Inflammatory macrophage treated with lipopolysaccharide for 1 hour (primary cell): Measurements from ENCODE around the gene RBM20.
"Not testable (repeated sequence)": the region's sequence is repeated elsewhere in the genome, so short reads cannot be mapped to it uniquely, and the experiment has no call there.

Experiments
- DNase-seq, 2 donors: peaks; one replicate each; pipeline ENCODE4 v3.0.0-alpha.2; 2020 to 2022

RBM20 gene

DNA sequence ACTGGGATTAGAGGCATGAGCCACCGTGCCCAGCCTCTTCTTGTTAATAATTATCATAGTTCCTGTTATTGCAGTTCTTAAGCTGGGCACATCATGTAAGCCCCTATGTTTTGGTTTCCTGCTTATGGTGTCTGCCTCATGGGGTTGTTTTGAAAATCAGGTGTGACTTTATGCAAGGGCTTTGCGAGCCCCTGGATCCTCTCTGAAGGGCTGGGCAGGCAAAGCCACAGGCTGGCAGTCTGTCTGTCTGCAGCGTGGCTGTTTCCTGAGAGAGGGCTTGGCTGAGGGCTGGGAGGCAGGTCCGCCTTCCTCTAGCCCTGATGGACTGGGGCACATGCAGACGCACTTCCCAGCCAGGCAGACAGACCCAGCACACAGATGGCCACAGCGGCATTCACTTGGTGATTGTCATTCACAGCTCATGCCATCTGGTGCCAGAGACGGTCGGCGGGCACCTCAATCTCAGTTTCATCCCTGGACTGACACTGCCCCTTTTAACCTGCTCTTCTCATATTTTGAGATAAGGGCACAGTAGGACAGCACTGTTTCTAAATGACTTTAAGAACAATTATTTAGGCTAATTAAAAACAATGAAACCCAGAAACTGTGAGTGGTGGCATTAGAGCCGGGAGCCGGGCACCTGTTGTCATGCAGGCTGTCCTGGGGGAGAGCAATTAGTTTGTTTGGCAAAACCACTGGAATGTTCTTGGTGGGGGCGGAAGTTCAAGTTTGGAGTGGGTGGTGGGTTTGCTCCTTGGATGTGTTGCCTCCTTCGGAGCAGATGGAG, 35.5 kb downstream of the RBM20 start:
- DNase-seq: no peak

DNA sequence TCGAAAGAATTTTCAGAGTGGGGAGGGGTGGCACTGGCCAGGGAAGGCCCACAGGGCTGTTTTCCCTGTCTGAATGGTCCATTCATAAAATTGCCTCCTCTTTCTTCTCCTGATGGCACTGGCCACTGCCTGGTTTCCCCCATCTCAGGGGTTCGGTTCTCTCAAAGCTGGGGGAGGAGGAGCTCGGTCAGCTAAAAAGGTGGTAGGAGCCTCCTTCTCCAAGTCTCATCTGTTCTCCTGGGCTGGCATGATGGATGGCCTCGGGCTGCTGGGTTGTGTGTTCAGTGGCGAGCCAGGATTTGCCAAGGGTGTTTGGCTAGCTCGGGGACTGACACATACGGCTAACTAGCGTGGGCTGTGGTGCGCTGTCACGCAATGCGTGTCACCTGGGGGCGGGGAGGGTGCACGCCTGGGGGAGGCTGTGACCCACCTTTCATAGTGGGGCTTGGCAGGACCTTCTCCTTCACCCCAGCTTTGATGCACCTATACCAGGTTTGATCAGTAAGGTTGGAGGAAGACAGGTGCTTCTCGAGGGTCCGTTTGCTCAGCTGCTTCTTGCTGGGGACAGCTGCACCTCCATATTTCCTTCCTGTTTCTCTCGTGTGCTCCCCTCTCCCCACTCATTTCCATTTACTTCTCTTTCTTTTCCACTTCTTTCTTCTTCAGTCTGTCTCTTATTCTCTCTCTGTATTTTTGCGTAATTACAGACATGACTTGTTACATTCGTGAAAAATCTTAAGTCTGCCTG, 36.3 kb downstream of the RBM20 start:
- no peak for DNase-seq

DNA sequence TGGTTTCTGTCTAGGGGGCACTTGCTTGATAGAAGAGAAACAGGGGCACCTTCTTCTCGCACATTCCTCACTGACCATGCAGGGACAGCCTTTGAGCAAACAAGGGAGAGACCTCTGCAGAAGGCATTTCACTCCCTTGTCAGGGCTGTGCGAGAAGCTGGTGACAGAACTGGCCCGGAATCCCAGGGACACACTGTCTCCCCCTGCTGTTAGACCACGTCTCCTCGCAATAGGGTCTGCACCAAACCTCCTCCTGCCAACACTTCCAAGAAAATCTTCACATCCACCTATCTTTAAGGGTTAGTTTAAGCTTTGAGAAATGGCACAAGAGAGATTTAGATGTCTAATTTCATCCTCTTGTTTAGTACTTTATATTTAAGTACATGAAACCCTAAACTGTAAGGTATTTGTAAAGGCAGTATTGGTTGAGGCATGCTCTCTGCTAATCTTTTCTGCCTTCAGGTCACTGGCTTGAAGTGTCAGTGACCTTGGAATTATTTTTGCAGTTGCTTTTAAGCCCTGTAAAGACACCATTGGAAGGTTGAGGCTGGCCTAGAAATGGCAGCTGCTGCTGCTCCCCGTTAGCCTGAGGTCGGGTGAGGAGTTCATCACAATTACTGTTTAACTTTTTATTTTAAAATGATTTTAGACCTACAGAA, 37.0 kb downstream of the RBM20 start:
- DNase-seq: peak in 1 of 2 donors; percentile 33

DNA sequence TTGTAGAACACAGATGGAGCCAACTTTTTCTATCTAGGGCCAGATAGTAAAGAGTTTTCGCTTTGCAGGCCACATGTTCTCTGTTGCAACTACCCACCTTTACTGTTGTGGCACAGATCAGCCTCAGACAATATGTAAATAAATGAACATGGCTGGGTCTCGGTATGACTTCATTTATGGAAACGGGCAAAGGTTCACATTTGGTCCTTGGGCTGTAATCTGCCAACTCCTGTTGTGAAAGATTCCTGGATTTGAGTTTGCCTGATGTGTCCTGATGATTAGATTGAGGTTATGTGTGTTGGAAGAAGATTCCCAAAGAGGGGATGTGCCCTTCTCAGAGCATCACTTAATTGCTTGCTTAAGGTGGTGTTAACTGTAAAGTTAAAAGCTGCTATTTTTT, 38.2 kb downstream of the RBM20 start:
- DNase-seq: no peak

DNA sequence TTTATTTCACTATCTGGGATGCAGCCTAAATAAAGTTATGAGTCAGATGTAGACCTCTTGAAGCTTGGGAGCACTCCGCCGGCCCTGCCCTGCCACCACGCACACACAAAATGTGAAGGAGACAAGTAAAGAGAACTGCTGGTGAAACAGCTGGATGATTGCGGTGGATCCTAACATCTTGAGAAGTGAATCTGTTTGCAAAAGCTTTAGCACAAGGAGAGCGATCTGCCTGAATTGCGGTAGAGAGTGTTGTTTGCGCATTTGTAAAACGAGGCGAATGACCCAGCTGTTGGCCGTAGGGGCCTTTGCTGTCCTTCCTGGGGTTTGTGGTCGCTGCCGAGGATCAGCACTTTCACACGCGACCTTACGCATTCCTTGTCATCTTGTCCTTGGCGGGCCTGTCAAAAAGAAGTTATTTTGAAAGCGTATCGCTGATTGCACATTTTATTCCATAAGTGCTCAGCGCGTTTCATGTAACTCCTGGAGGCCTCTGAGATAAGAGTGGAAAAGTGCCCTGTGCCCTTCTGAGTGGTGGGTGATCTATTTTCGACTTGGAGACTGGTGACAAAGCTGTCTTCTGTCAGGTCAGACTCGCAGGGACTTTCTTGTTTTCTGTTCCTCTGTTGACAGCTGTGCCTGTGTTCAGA, 40.8 kb downstream of the RBM20 start:
- DNase-seq: no peak

DNA sequence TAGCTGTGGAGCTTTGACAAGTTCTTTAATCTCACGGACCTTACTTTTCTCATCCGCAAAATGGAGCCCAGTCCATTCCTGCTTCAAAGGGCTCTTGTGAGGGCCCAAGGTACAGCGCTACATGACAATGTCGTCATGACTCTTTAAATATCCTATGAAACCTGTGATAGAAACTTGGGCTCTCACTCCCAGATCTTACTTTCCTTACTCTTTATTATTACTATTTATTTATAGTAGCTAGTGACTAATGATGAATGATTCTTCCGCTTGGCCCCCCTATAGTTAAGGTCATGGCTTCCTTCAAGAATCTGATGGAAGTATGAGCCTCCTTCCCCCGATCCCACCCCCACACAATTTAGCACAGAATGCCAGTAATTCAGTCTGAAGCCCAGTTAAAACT, 41.9 kb downstream of the RBM20 start:
- no peak for DNase-seq

DNA sequence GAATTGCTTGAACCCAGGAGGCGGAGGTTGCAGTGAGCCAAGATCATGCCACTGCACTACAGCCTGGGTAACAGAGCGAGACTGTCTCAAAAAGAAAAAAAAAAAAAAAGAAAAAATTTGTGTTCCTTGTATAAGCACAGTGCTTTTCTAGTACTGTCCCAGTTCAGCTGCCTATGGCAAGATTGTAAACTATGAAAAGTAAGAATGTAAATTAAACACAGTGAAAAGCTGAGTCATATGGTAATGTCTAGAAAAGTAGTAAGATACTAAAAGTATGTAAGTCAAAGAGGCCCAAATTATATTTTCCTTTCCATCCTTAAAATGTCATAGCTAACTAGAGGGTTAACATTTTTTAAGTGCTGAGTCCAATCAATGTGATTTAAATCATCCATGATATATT, 42.8 kb downstream of the RBM20 start:
- no peak for DNase-seq

DNA sequence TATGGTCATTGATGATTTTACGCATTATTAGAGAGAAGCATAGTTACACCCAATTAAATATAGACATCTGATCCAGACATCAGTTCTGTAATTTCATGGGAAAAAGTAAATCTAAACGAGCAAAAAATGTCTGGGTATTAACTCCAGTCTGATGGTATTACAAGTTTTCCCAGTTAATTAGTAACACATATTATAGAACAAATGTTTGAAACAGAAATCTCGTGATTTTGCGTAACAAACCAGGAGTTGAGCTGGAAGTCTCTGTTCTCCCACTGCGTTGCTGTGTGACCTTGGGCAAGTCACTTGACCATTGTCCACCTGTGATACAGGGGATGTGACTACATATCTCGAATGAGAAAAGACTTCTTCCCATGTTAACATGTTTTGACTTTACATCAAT, 43.3 kb downstream of the RBM20 start:
- DNase-seq: no peak

DNA sequence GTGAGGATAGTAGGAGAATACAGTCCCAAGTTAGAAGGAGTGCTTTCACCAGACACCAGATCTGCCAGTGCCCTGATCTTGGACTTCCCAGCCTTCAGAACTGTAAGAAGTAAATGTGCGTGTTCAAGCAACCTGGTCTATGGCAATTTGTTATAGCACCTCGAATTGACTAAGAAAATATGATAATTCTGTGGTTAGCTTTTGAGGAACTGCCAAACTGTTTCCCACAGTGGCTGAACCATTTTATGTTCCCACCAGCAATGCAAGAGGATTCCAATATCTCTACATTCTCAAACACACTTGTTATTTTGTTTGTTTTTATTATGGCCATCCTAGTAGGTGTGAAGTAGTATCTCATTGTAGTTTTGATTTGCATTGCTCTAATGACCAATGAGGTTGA, 47.0 kb downstream of the RBM20 start:
- DNase-seq: no peak

DNA sequence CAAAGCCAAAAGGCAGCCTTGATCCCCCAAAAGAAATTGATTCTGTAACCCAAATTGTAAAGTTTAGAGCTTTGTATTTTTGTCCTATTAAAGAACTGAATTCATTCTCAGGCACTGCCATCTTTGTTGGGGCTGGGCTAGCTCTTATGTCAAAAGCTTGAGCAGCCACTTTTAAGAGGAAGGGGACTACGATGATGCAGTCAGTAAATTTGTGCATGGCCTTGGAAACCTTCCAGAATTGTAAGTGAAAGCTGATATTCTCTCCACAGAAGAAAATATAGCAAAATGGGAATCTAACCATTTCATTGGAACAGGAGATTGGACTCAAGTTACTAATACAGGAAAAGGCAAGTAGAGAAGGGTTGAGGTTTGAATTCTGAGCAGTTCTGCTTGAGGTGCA, 50.1 kb downstream of the RBM20 start:
- DNase-seq: no peak

DNA sequence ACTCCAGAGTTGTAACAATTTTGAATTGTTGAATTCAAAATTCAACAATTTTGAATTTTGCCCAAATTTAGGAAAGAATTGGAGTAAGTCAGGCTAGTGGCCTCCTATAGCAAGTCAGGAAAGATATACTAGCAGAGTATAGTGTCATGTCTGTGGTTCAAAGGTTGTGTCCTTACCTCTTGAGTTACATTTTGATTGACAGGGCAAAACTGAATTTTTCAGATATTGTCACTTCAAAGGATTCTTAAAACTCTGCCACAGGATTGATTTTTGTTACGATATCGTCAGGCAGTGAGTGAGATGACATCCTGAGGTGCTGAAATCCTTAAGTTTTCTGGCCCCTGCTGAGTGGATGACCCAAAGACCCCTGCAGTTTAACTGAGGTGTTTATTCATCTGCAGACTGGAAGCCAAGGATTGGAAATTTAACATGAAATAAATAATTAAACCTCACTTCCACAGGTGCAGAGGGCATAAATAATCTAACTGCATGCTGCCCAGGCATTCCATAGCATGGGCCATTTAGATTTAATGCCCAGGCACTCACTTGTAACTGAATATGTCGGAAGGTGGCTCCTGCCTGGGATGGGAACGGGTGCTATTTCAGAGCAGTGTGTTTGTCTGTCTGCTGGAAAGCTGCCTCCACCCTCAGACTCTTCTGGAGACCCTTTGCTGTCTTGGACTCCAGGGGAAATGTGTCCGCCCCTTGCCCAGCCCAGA, 50.8 kb downstream of the RBM20 start:
- DNase-seq: no peak

DNA sequence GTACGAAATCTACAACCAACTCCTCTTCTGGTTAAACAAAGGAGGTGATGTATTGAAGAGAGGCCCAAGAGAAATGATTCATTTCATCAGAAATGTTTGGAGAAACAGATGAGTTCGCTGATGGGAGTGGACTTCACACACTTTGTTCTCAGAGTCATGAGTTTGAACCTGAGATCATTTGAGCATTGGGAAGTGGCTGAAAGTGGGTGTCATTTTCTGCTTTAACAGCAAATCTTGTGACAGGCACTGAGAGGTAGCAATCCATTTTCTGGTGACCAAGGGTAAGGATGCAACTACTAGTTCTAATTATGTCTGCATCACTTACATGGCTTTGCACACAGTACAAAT, 51.4 kb downstream of the RBM20 start:
- peak; percentile 33 to 80 for DNase-seq

DNA sequence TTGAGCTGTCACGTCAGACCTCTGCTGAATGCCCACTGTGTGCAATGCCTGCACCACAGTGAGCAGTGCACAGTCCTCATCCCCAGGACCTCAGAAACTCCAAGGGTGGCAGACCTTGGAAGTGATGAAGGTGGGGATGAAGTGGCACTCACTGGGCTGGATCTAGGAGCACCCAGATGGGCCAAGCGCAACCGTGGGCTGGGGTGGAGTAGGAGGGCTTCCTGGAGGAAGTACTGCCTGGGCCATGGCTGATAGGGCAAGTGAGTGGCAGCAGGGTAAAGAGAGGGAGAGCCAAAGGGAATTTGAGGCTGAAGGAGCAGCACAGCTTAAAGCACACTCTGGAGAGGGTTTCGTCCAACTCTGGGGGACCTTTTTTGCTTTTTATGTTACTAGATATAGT, 52.3 kb downstream of the RBM20 start:
- no peak for DNase-seq

DNA sequence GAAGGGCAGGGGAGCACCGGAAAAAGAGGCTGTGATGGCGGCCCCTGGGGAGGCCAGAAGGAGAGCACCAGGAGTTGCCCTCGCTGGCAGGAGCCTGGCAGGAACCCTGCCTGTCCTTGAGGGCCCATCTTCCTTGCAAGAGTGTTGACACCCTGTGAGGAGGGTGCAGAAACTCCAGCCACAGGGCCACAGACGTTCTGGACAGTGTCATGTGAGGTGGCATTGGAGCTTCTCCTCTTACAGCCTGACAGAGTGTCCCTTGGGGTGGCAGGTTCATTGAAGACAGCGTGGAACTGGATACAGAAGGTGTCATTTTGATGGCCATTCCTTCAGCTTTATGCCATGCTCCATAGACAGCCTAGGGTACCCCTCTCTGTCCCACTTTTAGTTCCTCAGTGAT, 54.2 kb downstream of the RBM20 start:
- DNase-seq: no peak

DNA sequence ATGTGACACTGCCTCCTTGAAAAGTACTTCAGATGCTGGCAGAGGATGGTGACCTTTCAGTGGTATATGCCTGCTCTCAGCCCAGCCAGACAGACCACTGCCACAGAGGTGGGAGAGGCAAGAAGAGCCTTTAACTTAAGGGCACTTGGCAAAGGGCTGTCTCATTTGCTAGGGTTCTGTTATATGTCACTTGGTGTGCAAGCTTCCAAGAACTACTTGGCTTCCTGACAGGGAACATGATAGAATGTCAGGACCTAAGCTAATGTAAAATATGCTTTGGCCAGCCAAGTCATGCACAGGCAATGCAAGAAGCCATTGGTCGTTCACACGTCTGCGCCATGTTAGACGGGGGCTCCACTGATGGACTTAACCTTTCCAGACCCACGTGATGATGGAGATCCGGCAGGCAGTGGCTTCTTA, 54.7 kb downstream of the RBM20 start:
- DNase-seq: no peak

DNA sequence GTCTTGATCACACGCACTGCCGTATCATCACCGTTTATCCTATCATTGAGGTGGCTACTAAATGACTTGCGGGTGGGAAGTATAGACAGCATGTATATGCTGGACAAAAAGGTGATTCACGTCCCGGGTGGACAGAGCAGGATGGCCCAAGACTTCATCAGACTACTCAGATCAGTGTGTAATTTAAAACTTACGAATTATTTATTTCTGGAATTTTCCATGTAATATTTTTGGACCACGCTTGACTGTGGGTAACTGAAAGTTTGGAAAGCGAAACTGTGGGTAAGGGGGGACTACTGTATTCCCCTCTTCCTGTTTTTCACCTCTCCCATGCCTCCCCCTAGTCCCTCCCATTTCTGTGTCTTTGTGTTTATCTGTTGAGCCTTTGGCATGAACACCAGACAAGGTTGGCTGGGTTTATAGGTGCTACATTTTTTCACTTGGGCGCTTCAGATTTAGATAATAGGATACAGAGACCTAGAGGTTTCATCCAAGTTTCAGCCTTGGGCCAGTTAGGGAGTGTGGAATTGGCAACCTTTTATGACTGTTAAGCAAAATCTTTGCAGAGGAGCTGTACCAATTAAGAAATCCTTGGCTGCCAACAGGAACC, 55.8 kb downstream of the RBM20 start:
- no peak for DNase-seq

DNA sequence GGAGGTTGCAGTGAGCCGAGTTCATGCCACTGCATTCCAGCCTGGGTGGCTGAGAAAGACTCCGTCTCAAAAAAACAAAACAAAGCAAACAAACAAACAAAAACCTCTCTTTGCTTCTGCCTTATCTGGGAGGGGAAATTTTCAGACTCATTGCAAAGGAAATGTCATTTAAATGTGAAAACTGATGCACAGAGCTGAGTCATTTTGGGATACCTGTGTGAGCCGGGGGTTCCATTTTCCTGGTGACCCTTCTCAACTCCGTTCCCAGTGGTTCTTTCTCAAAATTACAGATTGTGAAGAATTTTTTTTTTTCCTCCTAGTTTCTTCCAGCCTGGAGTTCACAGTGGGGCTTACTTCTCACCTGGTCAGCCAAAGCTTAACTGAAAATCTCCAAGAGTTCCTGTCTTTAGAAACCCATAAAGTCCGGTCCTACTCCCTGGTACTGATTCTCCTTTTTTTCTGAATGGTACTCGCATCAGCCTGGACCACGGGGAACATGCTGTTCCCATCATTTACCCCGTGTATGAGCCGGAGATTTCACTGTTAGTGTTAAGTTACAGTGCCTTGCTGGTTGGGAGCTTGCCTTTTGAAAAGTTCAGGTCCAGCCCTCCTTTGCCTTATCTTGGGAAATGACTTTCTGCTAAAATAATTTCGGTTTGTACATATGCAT, 56.9 kb downstream of the RBM20 start:
- no peak for DNase-seq

DNA sequence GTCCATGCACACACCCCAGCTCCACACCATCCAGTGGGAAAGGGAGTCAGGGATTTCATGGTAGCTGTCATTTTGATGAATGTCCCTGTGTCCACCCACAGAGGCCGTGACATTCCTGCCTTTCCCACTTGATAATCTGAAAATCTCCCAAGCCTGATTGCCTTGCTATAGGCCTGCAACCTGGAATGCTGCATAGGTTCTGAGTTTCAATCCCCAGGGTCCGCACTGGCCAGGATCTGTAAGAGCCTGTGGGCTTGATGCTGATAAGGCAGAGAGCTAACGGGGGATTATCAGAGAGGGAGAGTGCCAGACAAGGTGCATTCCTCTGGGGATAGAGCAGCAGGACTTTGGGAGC, 57.5 kb downstream of the RBM20 start:
- no peak for DNase-seq

DNA sequence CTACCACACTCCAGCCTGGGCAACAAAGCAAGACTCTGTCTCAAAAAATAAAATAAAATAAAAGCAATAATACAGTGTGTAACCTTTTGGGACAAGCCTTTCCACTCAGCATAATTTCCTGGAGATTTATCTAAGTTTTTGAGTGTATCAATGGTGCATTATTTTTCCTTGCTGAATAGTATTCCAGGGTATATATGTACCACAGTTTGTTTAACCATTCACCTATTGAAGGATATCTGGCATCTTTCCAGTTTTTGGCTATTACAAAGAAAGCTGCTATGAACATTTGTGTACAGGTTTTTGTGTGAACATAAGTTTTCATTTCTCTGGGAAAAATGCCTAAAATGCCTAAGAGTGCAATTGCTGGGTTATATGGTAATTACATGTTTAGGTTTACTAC, 59.9 kb downstream of the RBM20 start:
- no peak for DNase-seq

DNA sequence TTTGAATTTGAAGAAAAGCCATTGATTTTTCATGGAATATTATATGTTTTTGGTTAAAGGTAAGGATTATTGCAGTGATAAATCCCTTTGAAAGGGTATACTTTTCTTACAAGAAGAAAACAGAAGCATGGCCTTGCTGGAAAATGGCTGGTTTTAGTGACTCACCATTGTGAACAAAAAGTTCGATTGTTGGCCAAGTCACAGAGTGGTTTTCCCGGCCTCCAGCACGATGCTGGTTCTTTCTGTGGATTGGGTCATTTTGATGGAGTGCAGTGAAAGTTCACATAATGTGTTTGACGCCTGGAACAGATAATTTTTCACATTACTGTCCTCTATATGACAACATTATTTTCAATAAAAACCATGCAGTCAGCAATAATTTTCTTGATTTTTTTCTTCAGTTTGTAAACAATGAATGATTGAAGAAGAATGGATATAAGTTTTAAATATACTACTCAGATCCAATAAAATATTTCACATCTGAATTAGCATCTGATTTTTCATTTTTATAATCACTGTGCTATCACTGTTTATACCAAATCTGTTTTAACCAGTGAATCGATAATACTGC, 60.9 kb downstream of the RBM20 start:
- no peak for DNase-seq

DNA sequence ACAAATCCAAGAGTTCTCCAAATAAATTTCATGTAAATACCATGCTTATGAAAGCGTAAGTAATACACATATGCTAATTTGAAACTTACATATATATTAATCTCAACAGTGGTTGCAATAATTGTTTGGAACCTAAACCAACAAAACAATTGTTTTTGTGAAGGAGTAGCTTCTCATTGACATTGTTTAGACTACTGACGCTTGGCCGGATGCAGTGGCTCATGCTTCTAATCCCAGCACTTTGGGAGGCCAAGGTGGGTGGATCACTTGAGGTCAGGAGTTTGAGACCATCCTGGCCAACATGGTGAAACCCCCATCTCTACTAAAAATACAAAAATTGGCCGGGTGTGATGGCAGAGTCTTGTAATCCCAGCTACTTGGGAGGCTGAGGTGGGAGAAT, 61.5 kb downstream of the RBM20 start:
- not testable (repeated sequence) for DNase-seq

DNA sequence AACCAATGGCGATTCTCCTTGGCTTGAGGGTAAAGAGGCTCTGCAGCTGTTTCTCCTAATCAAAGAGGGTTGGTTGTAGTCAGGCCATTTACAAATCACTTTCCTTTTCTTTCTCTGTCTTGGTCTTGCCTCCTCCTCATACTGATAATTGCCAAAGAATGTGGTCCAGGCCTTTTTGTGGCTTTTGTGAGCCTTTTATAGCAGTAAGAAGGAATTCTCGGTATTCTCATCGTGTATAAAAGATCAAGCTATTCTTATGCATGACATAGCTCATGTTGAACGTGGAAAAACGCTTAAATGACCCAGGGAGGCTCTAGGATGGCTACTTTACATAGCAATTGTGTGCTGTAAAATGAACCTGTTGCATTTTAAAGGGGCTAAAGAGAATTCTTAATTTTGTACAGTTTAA, 62.6 kb downstream of the RBM20 start:
- DNase-seq: no peak
